ENCODE results near the gene RNF157.

RNF157 gene

DNA sequence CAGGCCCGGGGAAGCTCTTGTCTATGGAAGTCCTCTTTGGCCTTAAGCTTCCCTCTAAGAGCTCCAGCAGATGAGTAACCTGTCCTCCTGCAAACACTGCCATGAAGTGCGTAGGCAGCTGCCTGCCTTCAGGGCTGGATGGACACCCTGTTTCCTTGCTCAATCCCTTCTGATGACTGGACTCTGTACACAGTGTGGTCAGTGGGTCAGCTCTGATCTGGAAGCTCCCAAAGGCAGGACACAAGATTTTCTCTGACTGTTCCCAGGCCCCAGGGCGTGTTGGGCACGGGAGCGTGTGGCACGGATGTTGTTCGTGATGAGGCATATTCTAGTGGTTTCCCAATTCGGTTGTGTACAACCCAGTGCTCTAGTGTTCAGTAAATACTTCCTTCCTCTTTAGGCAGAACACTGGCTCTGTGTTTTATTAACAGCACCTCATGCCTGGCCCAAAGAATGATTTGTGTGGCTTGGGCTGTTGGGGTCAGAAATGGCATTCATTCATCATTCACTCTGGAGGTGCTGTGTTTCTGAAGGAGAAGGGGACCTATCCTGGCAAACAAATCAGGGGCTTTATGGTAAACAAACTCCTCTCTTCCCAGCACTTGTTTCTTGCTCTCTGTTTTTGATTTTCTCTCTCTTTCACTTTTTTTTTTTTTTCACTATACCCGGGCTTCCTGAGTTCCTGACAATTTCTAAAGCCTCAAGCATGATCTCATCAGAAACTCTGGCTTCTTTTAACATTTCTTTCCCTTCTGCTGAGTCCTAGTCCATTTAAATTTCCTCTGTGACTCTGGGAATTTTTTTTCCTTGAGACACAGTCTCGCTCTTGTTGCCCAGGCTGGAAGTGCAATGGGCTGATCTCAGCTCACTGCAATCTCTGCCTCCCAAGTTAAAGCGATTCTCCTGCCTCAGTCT, 12.0 kb upstream of the RNF157 start:
- H3K27me3 ChIP-seq (ENCODE audit: control insufficient read depth, insufficient read depth, low read length) = no peaks in the 10 kb centered on the region
- no peak overlapping the region for H3K4me2 ChIP-seq (ENCODE audit: low read length)
- H3K27ac ChIP-seq = no peak overlapping the region
- H3K9ac ChIP-seq = no peak overlapping the region
- no peaks in the 10 kb centered on the region for H3K36me3 ChIP-seq (ENCODE audit: control insufficient read depth, insufficient read depth, low read length)
- no peaks in the 10 kb centered on the region for H3K79me2 ChIP-seq
- no peak overlapping the region for H2AFZ ChIP-seq
- TF ChIP-seq, protein P1, sequence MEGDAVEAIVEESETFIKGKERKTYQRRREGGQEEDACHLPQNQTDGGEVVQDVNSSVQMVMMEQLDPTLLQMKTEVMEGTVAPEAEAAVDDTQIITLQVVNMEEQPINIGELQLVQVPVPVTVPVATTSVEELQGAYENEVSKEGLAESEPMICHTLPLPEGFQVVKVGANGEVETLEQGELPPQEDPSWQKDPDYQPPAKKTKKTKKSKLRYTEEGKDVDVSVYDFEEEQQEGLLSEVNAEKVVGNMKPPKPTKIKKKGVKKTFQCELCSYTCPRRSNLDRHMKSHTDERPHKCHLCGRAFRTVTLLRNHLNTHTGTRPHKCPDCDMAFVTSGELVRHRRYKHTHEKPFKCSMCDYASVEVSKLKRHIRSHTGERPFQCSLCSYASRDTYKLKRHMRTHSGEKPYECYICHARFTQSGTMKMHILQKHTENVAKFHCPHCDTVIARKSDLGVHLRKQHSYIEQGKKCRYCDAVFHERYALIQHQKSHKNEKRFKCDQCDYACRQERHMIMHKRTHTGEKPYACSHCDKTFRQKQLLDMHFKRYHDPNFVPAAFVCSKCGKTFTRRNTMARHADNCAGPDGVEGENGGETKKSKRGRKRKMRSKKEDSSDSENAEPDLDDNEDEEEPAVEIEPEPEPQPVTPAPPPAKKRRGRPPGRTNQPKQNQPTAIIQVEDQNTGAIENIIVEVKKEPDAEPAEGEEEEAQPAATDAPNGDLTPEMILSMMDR (IDR thresholded peaks at IDR 0.05) = no peak
- H3K9me3 ChIP-seq (ENCODE audit: control insufficient read depth, low read length) = no peaks in the 10 kb centered on the region
- H3K4me1 ChIP-seq = peaks cover 10% of the 10 kb centered on the region
- no peak overlapping the region for H3K4me3 ChIP-seq (ENCODE audit: low read depth, low read length)

DNA sequence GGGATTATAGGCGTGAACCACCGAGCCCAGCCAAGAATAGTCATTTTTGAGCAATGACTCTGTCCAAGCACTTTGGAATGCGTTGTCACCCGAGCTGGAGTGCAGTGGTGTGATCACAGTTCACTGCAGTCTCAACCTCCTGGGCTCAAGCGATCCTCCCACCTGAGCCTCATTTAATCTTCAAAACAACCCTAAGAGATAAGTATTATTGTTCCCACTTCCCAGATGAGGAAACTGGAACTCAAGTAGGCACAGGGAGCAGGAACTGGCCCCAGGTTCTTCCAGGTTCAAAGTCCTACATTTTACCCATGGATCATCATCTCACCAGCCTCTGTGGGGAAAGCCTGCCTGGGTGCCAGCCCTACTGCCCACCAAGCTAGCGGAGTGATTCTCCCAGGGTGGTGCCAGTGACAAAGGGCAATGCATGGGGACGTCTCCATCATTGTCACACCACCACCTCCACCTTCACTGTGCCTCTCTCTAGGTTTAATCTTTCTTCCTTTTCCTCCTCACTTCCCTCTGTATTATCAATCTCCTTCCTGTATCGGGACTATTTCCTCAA, 11.3 kb upstream of the RNF157 start:
- no peaks in the 10 kb centered on the region for H3K27me3 ChIP-seq (ENCODE audit: control insufficient read depth, insufficient read depth, low read length)
- no peak overlapping the region for H2AFZ ChIP-seq
- peaks cover 14% of the 10 kb centered on the region for H3K4me1 ChIP-seq
- no peaks in the 10 kb centered on the region for H3K9me3 ChIP-seq (ENCODE audit: control insufficient read depth, low read length)
- H3K79me2 ChIP-seq = no peaks in the 10 kb centered on the region
- H3K36me3 ChIP-seq (ENCODE audit: control insufficient read depth, insufficient read depth, low read length) = no peaks in the 10 kb centered on the region
- no peak overlapping the region for H3K4me2 ChIP-seq (ENCODE audit: low read length)
- H3K9ac ChIP-seq = no peak overlapping the region
- no peak overlapping the region for H3K27ac ChIP-seq
- H3K4me3 ChIP-seq (ENCODE audit: low read depth, low read length) = no peak overlapping the region
- TF ChIP-seq, protein P1 (IDR thresholded peaks at IDR 0.05) = no peak

DNA sequence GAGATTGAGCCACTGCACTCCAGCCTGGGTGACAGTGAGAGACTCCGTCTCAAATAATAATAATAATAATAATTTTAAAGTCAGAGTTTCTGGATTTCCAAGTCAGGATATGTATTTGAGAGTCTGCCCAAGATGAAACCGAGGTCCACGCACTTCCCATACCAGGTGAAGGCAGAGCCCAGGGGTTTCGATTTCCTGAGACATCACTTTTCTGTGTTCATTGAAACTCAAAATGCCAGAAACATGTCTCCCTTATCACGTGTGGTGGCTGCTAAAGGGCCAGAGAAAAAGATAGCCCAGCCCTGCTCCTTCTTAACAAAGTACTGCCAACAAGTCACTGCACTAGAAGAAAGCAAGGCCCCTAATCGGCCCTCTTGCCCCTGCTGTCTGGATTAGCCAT, 9.8 kb upstream of the RNF157 start:
- Histone ChIP-seq H3K27me3 (ENCODE audit: control insufficient read depth, insufficient read depth, low read length) (no peaks in the 10 kb centered on the region), H3K4me2 (ENCODE audit: low read length) (no peak overlapping the region), H3K79me2 (no peaks in the 10 kb centered on the region), H3K4me3 (ENCODE audit: low read depth, low read length) (no peak overlapping the region), H3K36me3 (ENCODE audit: control insufficient read depth, insufficient read depth, low read length) (no peaks in the 10 kb centered on the region), H2AFZ (no peak overlapping the region), H3K27ac (no peak overlapping the region), H3K9me3 (ENCODE audit: control insufficient read depth, low read length) (no peaks in the 10 kb centered on the region), H3K9ac (no peak overlapping the region), H3K4me1 (peaks cover 19% of the 10 kb centered on the region)
- TF ChIP-seq, protein P1 (IDR thresholded peaks at IDR 0.05) = no peak

DNA sequence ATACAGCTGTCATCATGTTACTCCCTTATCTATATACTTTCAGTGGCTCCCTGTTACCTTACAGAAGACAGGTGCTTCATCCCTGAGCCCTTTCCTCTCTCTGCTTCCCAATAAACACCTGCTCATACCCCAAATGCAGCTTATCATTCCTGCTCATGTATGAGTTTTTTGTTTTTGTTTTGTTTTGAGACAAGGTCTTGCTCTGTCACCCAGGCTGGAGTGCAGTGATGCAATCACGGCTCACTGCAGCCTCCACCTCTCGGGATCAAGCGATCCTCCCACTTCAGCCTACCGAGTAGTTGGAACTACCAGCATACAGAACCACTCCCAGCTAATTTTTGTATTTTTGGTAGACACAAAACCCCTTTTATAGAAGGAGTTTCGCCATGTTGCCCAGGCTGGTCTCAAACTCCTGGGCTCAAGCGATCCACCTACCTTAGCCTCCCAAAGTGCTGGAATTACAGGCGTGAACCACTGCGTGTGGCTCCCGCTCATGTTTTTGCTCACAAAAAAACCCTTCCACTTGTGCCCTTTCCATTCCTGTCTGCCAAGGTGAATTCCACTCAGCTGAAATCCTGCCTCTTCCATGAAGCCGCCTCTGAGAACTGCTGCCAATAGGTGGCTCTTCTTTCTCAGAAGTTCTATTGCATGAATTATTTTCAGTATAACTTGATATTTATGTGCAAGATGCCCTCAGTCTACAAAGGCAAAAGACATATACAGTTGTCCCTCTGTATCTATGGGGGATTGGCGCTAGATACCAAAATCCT, 7.9 kb upstream of the RNF157 start:
- Histone ChIP-seq H3K27me3 (ENCODE audit: control insufficient read depth, insufficient read depth, low read length) (no peaks in the 10 kb centered on the region), H3K9ac (no peak overlapping the region), H3K9me3 (ENCODE audit: control insufficient read depth, low read length) (no peaks in the 10 kb centered on the region), H3K79me2 (peaks cover under 1% of the 10 kb centered on the region), H3K27ac (peak overlapping the region; percentile 34), H3K4me2 (ENCODE audit: low read length) (peak overlapping the region; percentile 39), H3K4me1 (peaks cover 19% of the 10 kb centered on the region), H2AFZ (peak overlapping the region; percentile 53), H3K4me3 (ENCODE audit: low read depth, low read length) (no peak overlapping the region), H3K36me3 (ENCODE audit: control insufficient read depth, insufficient read depth, low read length) (no peaks in the 10 kb centered on the region)
- TF ChIP-seq, protein P1 (IDR thresholded peaks at IDR 0.05) = peak; percentile 43

All from parathyroid adenoma (tissue), 2 donors.